ENCODE data around the gene UBAC2.

GRCh38 chr13:99362362-99362761 lies 161.7 kb downstream of the UBAC2 start:
- no peak for TF ChIP-seq CTCF (IDR thresholded peaks at IDR 0.05)
- no peak for TF ChIP-seq EZH2 (IDR thresholded peaks at IDR 0.05)
- TF ChIP-seq EZH2phosphoT487 (IDR thresholded peaks at IDR 0.05): no peak

Measured in neural progenitor cell (in vitro differentiated cells).